DOHH2 (cell line): ENCODE measurements around the gene ANO8.

Source experiments
- H3F3A ChIP-seq: fragments of 200-600 bp; sonication (generic), shearing (Covaris generic); 2 replicates; pipeline ENCODE4 v1.6.0; 2016; ENCODE audit warnings: antibody characterized with exemption, mild to moderate bottlenecking; ENCODE audit not compliant: control insufficient read depth, insufficient read depth
- H3K27ac ChIP-seq: fragments of 200-600 bp; sonication (generic); 2 replicates; pipeline ENCODE4 v1.5.1; 2014; ENCODE audit warnings: low read depth, mild to moderate bottlenecking, low read length, moderate library complexity
- H3K27me3 ChIP-seq: fragments of 200-600 bp; sonication (generic); 2 replicates; pipeline ENCODE4 v1.6.1; 2014; ENCODE audit warnings: mild to moderate bottlenecking, low read length, mixed read lengths; ENCODE audit not compliant: control insufficient read depth
- H3K36me3 ChIP-seq: fragments of 200-600 bp; sonication (generic); 2 replicates; pipeline ENCODE4 v1.6.1; 2014; ENCODE audit warnings: mild to moderate bottlenecking, low read length, moderate library complexity, mixed read lengths; ENCODE audit not compliant: control insufficient read depth
- H3K4me1 ChIP-seq: fragments of 200-600 bp; sonication (generic); 2 replicates; pipeline ENCODE4 v1.6.1; 2014; ENCODE audit warnings: mild to moderate bottlenecking, low read length, mixed read lengths; ENCODE audit not compliant: control insufficient read depth
- H3K4me2 ChIP-seq: fragments of 200-600 bp; sonication (generic); 2 replicates; pipeline ENCODE4 v1.6.0; 2014; ENCODE audit warnings: mild to moderate bottlenecking, low read length, moderate library complexity
- H3K4me3 ChIP-seq: fragments of 200-600 bp; sonication (generic); 2 replicates; pipeline ENCODE4 v1.5.1; 2014; ENCODE audit warnings: mild to moderate bottlenecking, low read length, mixed read lengths
- H3K79me2 ChIP-seq: fragments of 200-600 bp; sonication (generic); 2 replicates; pipeline ENCODE4 v1.6.1; 2014; ENCODE audit warnings: mild to moderate bottlenecking, low read length, mixed read lengths; ENCODE audit not compliant: control insufficient read depth
- H3K9me2 ChIP-seq: fragments of 200-600 bp; sonication (generic); replicated peaks from 2 replicates; pipeline ENCODE4 v1.6.1; 2014; ENCODE audit warnings: mild to moderate bottlenecking, low read length, mixed read lengths; ENCODE audit not compliant: control insufficient read depth
- H3K9me3 ChIP-seq: fragments of 200-600 bp; sonication (generic); 2 replicates; pipeline ENCODE4 v1.6.1; 2014; ENCODE audit warnings: antibody characterized with exemption, low read length, mixed read lengths; ENCODE audit not compliant: control insufficient read depth, insufficient read depth
- H4K20me1 ChIP-seq: fragments of 200-600 bp; sonication (generic); 2 replicates; pipeline ENCODE4 v1.6.0; 2014; ENCODE audit warnings: low read depth, mild to moderate bottlenecking, antibody characterized with exemption, low read length, moderate library complexity; ENCODE audit not compliant: control insufficient read depth, insufficient read depth
- EZH2phosphoT487 ChIP-seq: fragments of 200-600 bp; sonication (generic); IDR thresholded peaks from 2 replicates; pipeline ENCODE4 v1.6.1; 2017; ENCODE audit warnings: borderline replicate concordance, mild to moderate bottlenecking, antibody characterized with exemption, low read length, moderate library complexity, mixed read lengths
- TF ChIP-seq, protein P1 (sequence below): fragments of 200-600 bp; sonication (generic); IDR thresholded peaks from one replicate; pipeline ENCODE4 v1.5.1; 2014; ENCODE audit warnings: antibody characterized with exemption, mild to moderate bottlenecking, low read depth, low read length; ENCODE audit not compliant: poor library complexity, severe bottlenecking

Gene ANO8

DNA sequence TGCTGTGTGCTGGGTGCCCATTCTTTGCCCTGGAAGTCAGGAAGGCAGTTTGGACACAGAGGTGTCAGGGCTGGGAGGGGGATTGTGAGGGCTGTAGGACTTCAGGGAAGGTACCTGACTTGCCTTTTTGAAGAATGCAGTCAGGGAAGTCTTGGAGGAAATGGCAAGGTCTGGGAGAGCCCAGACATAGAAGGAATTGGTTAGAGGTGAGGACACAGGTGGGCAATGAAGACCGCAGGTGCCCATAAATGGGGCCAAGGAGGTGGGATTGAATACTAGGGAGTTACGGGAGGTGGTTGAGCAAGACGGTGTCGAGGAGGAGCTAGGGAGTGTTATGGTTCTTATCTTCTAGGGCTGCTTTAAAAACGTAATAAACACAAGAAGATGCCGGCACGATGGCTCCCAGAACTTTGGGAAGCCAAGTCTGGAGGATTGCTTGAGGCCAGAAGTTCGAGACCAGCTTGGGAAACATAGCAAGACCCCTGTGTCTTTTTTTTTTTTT is 26.7 kb downstream of the ANO8 start:
- peaks cover 58% of the 10 kb centered on the region for H3K79me2 ChIP-seq

DNA sequence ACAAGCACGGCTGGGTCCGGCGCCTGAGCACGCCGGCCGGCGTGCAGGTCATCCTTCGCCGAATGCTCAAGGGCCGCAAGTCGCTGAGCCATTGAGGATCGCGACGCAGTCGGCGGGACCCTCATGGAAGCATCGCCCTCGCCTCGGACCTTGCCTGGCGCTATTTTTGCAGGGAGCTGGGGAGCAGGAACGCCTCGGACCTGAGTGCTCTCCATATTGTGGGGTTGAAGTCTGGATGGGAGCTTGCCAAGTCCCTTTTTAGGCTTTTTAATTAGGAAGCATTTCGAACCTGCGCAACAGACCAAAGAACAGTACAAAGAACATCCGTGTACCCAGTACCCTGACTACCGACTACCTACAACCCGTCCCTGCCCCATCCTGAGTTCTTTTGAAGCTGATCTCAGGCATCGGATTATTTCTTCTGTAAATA is 28.4 kb downstream of the ANO8 start:
- no peaks in the 10 kb centered on the region for H3K27me3 ChIP-seq
- H3K4me3 ChIP-seq, result peak overlapping the region; percentile 89
- peak overlapping the region; percentile 86 for H3K4me2 ChIP-seq
- peak overlapping the region; percentile 72 for H3K27ac ChIP-seq
- peaks cover 52% of the 10 kb centered on the region for H3K4me1 ChIP-seq
- H3K9me2 ChIP-seq, result no peaks in the 10 kb centered on the region
- no peak for TF ChIP-seq EZH2phosphoT487
- TF ChIP-seq, protein P1, sequence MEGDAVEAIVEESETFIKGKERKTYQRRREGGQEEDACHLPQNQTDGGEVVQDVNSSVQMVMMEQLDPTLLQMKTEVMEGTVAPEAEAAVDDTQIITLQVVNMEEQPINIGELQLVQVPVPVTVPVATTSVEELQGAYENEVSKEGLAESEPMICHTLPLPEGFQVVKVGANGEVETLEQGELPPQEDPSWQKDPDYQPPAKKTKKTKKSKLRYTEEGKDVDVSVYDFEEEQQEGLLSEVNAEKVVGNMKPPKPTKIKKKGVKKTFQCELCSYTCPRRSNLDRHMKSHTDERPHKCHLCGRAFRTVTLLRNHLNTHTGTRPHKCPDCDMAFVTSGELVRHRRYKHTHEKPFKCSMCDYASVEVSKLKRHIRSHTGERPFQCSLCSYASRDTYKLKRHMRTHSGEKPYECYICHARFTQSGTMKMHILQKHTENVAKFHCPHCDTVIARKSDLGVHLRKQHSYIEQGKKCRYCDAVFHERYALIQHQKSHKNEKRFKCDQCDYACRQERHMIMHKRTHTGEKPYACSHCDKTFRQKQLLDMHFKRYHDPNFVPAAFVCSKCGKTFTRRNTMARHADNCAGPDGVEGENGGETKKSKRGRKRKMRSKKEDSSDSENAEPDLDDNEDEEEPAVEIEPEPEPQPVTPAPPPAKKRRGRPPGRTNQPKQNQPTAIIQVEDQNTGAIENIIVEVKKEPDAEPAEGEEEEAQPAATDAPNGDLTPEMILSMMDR, result no peak
- peaks cover 9% of the 10 kb centered on the region; the same call in 1 of the 2 replicates for H4K20me1 ChIP-seq
- H3K9me3 ChIP-seq, result no peaks in the 10 kb centered on the region
- peaks cover 6% of the 10 kb centered on the region for H3F3A ChIP-seq
- H3K79me2 ChIP-seq, result peaks cover 41% of the 10 kb centered on the region
- H3K36me3 ChIP-seq, result peaks cover 19% of the 10 kb centered on the region

More for the DNA sequence above, 26.7 kb downstream of the ANO8 start:
- H3K9me3 ChIP-seq, result no peaks in the 10 kb centered on the region
- no peaks in the 10 kb centered on the region for H3K9me2 ChIP-seq
- TF ChIP-seq EZH2phosphoT487, result no peak
- TF ChIP-seq, protein P1, result no peak
- peaks cover 30% of the 10 kb centered on the region for H3K36me3 ChIP-seq
- H3F3A ChIP-seq, result peaks cover 6% of the 10 kb centered on the region
- H3K27ac ChIP-seq, result no peak overlapping the region
- H3K4me2 ChIP-seq, result peak overlapping the region; percentile 86; the same call in 1 of the 2 replicates
- peaks cover 41% of the 10 kb centered on the region for H3K4me1 ChIP-seq
- H3K4me3 ChIP-seq, result no peak overlapping the region
- H3K27me3 ChIP-seq, result no peaks in the 10 kb centered on the region
- peaks cover 9% of the 10 kb centered on the region; the same call in 1 of the 2 replicates for H4K20me1 ChIP-seq

DNA sequence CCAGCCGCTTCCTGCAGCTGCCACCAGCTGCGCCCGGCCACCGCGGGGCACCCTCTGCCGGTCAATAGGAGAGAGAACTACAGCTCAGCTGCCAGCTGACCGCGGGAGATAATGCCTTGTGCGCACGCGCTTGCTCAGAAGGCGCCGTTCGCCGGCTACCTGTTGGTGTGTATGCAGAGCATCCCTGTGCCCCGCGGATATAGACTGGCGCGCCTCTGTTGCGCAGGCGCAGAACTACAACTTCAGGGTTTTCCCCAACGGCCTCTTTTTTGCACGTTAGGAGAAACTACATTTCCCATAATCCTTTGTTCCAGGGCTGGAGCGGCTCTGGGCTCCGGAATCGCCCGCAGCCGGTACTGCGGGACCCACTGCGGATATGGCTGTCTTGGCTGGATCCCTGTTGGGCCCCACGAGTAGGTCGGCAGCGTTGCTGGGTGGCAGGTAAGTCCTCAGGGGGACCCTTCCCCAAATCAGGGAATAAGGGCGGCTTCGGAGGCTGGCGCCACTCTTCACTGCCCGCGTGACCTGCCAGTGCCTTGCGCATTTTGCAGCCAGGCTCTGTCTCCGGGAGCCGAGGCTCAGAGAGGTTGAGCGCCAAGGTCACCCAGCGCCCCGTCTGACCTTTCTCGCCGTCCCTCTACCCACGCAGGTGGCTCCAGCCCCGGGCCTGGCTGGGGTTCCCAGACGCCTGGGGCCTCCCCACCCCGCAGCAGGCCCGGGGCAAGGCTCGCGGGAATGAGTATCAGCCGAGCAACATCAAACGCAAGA is 29.0 kb downstream of the ANO8 start, which contains the start of gene MRPL34:
MRPL34 (plus strand) TSS at position 356 of the 768 bp plus-strand sequence; CDS start at position 377, 21 bp downstream.
- no peaks in the 10 kb centered on the region for H3K27me3 ChIP-seq
- H3K9me2 ChIP-seq, result no peaks in the 10 kb centered on the region
- TF ChIP-seq, protein P1, result peak; percentile 78
- TF ChIP-seq EZH2phosphoT487, result no peak
- peaks cover 35% of the 10 kb centered on the region for H3K79me2 ChIP-seq
- H3K9me3 ChIP-seq, result no peaks in the 10 kb centered on the region
- peaks cover 49% of the 10 kb centered on the region for H3K4me1 ChIP-seq
- H3K36me3 ChIP-seq, result peaks cover 19% of the 10 kb centered on the region
- H3K4me3 ChIP-seq, result peak within 1 kb of the TSS; percentile 89
- H3F3A ChIP-seq, result peaks cover 6% of the 10 kb centered on the region
- H4K20me1 ChIP-seq, result peaks cover 8% of the 10 kb centered on the region; the same call in 1 of the 2 replicates
- H3K27ac ChIP-seq, result peak within 1 kb of the TSS; percentile 72
- peak within 1 kb of the TSS; percentile 86 for H3K4me2 ChIP-seq
